Left cardiac atrium (tissue), 2 donors: ENCODE results near the gene TCEAL6. TPM values are rescaled to one million over a fixed set of nuclear protein-coding genes. Genes with fewer than 3 reads are reported as not detected.

ENCODE experiments used
- total RNA-seq, 2 donors: library from RNA; stranded (reverse); fragmentation: NEBNext Ultra II Directional; extraction: Animal tissue kit (Norgen Biotek cat#: 25700); gene quantifications; one replicate each; pipeline ENCODE4 v1.2.1, GENCODE V29; 2021
- donor health status: DM: no; HTN: yes; CAD: no; lungs with severe emphysema.
- donor health status: DM: yes; HTN: yes; CAD: no.

Gene TCEAL6
- total RNA-seq, 2 donors from 2014 or later = 0.31 TPM; not detected in 1

Other genes starting within 250 kb of the TCEAL6 start
- 1 to 10 TPM; 3.9 to 4.1 TPM for gene ZMAT1, start 210.5 kb downstream of the TCEAL6 start, total RNA-seq
- 10 to 100 TPM in 1 of 2 donors, 1 to 10 TPM in 1; 2.7 to 14.5 TPM for gene TCEAL2, start 16.8 kb downstream of the TCEAL6 start, total RNA-seq
- 1 to 10 TPM; 1.4 to 4.3 TPM for gene BEX5, start 13.5 kb upstream of the TCEAL6 start, total RNA-seq
- not detected for gene TCP11X1, start 72.8 kb upstream of the TCEAL6 start, total RNA-seq
- not detected for gene NXF2, start 104.7 kb upstream of the TCEAL6 start, total RNA-seq